CD4-positive, alpha-beta T cell treated with Interleukin-17A for 4 hours (primary cell): Measurements from ENCODE around the gene DNAH11.
"Not testable (repeated sequence)": the region's sequence is repeated elsewhere in the genome, so short reads cannot be mapped to it uniquely, and the experiment has no call there.

Experiments used
- DNase-seq: peaks from one replicate; pipeline ENCODE4 v3.0.0-alpha.2; 2020; ENCODE audit warnings: mixed read lengths

The DNAH11 gene

DNA sequence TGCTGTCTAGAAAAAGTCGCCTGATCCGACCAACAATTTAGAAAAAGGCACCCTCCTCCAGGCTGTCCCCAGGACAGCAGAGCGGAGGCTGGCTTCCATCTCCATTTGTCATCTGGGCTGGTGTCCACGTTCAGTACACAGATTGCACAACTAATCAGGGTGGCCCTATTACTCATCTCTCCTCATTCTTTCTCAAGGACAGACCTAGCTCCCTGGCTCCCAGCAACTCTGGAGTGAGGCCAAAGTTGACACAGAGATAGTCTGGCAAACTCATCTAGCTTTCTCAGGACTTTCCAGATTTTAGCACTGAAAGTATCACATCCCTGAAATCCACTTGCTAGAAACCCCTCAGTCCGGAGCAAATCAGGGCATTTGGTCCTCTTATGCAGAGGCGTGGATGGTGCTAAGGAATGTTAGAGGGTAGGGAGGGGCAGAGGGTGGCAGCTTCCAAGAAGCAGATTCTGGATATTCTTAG lies 75.1 kb downstream of the DNAH11 start:
- DNase-seq = no peak

DNA sequence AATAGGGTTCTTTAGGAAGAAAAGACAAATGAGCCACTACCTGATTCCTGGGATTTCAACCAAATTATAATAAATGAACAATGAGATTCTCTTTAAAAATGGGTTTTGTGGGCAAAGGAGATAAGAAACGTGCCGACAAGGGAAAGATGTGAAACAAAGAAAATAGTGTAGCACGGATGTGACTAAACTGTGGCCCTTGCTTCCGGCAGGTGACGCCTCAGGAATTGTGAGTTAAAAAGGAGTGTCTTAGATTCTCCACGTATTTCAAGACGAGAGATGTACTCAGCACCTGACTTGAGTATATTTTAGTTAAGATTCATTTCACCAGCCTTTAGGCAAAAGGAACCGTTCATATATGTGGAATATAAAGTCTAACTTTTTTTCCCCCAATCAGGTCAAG lies 75.9 kb downstream of the DNAH11 start:
- DNase-seq = no peak

GRCh38 chr7:21620054-21620453 lies 77.2 kb downstream of the DNAH11 start:
- DNase-seq = no peak

- no peak for DNase-seq
These were observed 81.5 kb downstream of the DNAH11 start for GRCh38 chr7:21624320-21624719.

DNA sequence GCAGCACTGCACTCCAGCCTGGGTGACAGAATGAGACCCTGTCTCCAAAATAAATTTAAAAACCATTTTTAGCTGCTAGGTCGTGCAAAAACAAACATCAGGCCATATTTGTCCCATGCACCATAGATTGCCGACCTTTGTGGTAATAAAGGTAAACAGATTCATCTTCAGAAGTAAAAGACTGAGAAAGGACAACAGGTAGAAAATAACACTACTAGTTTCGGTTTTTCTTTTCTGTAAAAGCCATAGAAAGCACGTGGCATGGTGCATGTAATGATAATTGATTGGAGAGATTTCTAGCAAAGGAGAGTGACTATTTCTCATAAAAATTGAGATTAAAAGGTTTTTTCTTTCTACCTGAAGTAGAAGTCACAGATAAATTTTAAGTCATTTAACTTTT lies 93.9 kb downstream of the DNAH11 start:
- no peak for DNase-seq

GRCh38 chr7:21639206-21639868 lies 96.5 kb downstream of the DNAH11 start:
- DNase-seq = no peak

DNA sequence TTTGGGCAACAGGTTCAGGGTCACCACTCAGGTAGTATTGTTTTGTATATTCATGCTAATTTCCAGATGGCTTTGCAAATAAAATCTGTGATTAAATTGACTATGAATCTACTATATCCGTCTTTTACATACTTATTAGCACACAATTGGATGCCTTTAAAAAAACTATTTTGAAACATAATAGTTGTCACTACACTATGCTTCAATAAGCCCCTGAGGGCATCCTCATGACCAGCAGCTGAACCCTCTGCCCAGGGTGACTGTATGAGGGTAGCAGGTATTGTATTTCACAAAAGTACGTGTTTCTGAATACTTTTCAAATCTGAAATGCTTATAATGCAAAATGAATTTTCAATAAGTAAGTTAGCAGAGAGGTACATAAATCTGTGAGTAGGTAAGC lies 97.3 kb downstream of the DNAH11 start:
- DNase-seq = no peak

DNA sequence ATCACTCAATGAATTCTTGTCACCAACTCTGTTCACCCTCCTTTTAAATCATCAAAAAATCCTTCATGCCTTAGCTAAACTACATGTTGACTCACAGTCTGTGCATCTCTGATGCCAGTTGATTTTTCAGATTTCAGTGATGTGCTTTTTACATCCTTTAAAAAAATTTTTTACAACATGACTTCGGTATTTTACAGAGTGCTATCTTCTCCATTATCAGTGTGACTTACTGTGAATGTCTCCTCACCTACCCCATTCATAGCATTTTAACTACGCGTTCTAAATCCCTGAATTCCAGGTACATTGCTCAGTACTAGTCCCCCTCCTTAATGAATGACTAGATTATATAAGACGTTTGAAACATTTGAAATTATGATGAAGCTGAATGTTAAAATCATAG lies 98.7 kb downstream of the DNAH11 start:
- DNase-seq = no peak

GRCh38 chr7:21642422-21642821 lies 99.6 kb downstream of the DNAH11 start:
- DNase-seq = no peak

- DNase-seq = no peak
These were observed 108.9 kb downstream of the DNAH11 start for GRCh38 chr7:21651697-21652096.

DNA sequence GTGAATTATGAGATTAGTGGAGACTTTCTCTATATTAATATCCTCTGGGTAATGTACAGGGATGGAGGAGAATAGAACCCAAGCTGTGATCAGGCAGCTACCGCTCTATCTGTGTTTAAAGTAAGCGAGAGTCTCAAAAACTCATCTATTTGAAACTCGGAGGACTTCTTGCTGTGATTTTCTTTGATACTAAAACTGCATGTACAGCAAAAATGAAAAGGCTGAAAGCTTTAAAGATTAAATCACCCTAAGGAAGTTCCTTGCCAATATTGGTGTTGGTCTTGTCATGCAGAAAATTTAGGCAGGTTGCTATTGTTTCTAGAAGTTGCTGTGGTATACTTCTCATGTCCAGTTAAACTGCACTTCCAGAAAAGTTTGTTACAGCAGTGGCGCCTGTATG lies 110.8 kb downstream of the DNAH11 start:
- no peak for DNase-seq

- no peak for DNase-seq
These were observed 113.2 kb downstream of the DNAH11 start for GRCh38 chr7:21656081-21656480.

DNA sequence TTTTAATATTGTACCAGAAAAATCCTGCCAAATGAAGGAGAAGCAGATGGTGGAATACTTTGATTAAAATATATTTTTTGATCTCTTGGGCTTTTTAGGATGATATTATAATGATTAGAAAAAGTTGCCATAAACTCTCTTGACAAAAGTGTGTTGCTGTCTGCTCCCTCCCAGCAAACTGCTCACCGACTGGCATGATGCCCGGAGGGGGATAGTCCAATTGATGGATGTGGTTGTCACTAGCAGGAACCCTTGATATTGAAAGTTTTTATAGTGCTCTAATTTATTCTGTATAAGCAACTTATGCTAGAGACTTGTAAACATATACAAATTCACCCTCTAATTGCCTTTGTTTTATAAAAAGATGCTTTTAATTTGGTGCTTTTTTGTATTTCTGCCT lies 114.0 kb downstream of the DNAH11 start:
- DNase-seq = no peak

GRCh38 chr7:21670496-21670895 lies 127.7 kb downstream of the DNAH11 start:
- DNase-seq = no peak

- no peak for DNase-seq
These were observed 129.0 kb downstream of the DNAH11 start for GRCh38 chr7:21671859-21672258.

DNA sequence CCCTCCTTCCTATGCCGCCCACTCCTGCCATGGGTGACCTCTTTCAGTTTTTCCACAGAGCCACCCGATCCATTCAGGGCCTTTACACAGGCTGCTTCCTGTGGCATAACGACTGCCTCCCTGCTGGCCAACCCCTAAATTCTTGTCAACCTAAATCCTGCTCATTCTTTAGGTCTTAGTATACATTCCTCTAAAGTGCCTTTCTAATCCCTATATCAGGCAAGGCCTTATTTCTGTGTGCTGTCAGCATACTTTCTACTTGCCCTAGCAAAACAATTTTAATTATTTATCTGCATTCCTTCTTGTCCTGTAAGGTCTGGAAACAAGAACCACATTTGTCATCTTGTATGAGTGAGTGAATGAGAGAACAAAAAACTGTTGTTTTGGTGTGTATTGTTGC lies 132.4 kb downstream of the DNAH11 start:
- DNase-seq = no peak

DNA sequence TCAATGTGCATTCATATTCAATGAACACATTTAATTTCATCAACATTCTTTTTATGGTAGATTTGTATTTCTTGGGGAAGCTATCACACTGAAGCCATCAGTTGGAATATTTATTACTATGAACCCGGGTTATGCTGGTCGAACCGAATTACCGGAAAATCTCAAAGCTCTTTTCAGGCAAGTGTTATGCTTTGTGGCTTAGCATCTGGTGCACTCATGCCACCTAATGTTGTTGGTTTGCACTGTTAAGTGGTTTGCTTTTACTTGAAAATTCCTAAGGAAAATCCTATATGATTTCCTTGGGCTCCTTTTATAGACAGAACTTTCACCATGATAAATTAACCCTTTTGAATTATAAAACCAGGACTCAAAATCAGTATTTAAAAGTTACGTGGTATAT lies 147.9 kb downstream of the DNAH11 start:
- no peak for DNase-seq

GRCh38 chr7:21691146-21691545 lies 148.3 kb downstream of the DNAH11 start:
- DNase-seq = not testable (repeated sequence)

DNA sequence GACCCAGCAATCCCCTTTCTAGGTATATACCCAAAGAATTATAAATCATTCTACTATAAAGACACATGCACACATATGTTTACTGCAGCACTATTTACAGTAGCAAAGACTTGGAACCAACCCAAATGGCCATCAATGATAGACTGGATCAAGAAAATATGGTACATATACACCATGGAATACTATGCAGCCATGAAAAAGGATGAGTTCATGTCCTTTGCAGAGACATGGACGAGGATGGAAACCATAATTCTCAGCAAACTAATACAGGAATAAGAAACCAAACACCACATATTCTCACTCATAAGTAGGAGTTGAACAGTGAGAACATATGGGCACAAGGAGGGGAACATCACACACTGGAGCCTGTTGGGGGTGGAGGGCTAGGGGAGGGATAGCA lies 157.7 kb downstream of the DNAH11 start:
- DNase-seq = not testable (repeated sequence)

GRCh38 chr7:21702303-21702702 lies 159.5 kb downstream of the DNAH11 start:
- no peak for DNase-seq

DNA sequence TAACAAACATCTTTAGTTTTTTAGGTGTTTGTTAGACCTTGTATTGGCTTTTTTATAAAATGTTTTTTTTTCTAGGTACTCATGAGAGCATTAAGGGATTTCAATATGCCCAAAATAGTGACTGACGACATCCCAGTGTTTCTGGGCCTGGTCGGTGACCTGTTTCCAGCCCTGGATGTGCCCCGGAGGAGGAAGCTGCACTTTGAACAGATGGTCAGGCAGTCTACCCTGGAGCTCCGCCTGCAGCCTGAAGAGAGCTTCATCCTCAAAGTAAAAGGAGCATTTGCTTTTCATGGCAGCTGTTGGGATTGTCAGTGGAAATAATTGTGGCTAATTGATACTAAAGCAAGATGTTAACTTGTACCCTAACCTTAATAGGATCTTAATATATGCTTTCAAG lies 161.5 kb downstream of the DNAH11 start:
- DNase-seq = no peak

GRCh38 chr7:21706131-21706530 lies 163.3 kb downstream of the DNAH11 start:
- no peak for DNase-seq

DNA sequence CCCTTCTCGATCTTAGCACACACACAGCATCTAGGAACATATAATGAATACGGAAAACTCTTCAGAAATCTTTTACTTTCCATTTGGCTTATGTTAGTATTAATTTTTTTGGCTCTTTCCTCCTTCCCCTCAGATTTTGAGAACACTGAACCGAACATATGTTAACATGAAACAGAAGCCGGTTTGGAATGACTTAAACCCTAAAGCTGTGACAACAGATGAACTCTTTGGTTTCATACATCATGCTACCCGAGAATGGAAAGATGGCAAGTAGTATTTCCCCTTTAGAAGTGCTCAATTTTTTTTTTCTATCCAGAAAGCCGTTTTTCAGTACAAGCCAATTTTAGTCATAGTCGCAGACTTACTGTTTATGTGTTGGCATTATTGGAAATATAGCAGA lies 164.7 kb downstream of the DNAH11 start:
- DNase-seq = no peak

- DNase-seq = no peak
These were observed 165.3 kb downstream of the DNAH11 start for GRCh38 chr7:21708096-21708495.

- no peak for DNase-seq
These were observed 174.5 kb downstream of the DNAH11 start for GRCh38 chr7:21717323-21717722.
